GM21423 (cell line): ENCODE data around the gene CTSH.
"Not testable (repeated sequence)": the region's sequence is repeated elsewhere in the genome, so short reads cannot be mapped to it uniquely, and the experiment has no call there.

Experiments
- ATAC-seq: cut with Tn5 transposase; IDR thresholded peaks from one replicate; pipeline ENCODE4 v1.9.1; 2021; ENCODE audit warnings: mild to moderate bottlenecking, moderate library complexity; ENCODE audit not compliant: unreplicated experiment

CTSH gene

DNA sequence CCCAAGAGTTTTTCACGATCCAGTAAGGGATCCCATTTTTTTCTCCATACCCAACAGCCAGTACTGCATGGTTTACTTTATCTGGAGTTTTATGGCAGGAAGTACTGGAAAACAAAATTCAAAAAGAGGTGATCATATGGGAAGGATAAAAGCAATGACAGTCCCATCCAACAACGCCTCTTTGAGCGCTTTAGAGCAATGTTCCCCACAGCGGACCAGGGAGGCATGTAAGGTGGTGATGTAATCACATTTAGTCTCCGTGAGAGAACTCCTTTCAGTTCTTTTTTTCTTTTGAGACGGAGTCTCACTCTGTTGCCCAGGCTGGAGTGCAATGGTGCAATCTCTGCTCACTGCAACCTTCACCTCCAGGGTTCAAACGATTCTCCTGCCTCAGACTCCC, 21.8 kb downstream of the CTSH start:
- no peak for ATAC-seq

GRCh38 chr15:78922527-78922926, 22.3 kb downstream of the CTSH start:
- ATAC-seq: no peak

- no peak for ATAC-seq
These were observed 22.9 kb downstream of the CTSH start for GRCh38 chr15:78921940-78922339.

- ATAC-seq: no peak
These were observed 23.3 kb downstream of the CTSH start for GRCh38 chr15:78921517-78921916.

DNA sequence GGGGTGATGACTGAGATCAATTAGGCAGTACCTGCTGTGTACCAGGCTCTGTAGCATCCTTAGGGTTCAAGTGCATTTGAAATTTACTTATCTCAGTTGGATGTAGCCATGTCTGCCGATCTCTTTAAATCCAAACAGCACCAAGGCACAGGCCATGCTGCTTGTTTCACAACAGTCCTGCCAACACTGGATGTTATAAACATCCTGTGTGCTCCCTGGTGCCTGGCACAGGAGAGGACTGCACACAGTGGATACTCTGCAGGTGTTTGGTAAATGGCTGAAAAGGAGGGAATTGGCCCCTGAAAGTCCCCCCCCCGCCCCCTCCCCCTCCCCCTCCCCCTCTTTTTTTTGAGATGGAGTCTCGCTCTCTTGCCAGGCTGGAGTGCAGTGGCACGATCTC, 27.0 kb downstream of the CTSH start:
- ATAC-seq: no peak

GRCh38 chr15:78916088-78916487, 28.8 kb downstream of the CTSH start:
- no peak for ATAC-seq

- ATAC-seq: no peak
These were observed 29.3 kb downstream of the CTSH start for GRCh38 chr15:78915341-78916087.

GRCh38 chr15:78914027-78914764, 30.6 kb downstream of the CTSH start:
- no peak for ATAC-seq

- no peak for ATAC-seq
These were observed 31.8 kb downstream of the CTSH start for GRCh38 chr15:78913012-78913411.

GRCh38 chr15:78912316-78912715, 32.5 kb downstream of the CTSH start:
- ATAC-seq: no peak

- no peak for ATAC-seq
These were observed 34.6 kb downstream of the CTSH start for GRCh38 chr15:78910271-78910670.

DNA sequence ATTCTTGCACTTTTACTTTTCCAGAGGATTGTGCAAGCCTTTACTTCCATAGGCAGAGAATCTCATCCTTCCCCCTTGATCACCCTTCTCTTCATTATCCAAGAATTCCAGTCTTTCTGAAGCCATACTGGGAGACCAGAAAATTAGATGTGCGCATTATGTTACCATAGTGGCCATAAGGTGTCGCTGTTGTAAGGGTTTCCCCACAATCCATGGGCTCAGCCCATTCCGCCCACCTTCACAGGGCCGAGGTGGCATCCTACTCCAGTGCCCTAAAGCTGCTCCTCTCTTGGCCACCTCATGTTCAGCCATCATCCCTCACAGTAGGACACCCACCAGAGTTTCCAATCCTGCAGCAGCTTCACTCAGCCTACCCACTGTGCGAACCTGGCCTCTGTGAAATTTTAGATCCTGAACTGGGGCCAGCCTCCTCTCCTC, 35.0 kb downstream of the CTSH start:
- ATAC-seq: no peak

- ATAC-seq: no peak
These were observed 35.6 kb downstream of the CTSH start for GRCh38 chr15:78909160-78909695.

GRCh38 chr15:78907577-78907976, 37.3 kb downstream of the CTSH start:
- no peak for ATAC-seq

GRCh38 chr15:78906316-78906620, 38.6 kb downstream of the CTSH start:
- ATAC-seq: no peak

DNA sequence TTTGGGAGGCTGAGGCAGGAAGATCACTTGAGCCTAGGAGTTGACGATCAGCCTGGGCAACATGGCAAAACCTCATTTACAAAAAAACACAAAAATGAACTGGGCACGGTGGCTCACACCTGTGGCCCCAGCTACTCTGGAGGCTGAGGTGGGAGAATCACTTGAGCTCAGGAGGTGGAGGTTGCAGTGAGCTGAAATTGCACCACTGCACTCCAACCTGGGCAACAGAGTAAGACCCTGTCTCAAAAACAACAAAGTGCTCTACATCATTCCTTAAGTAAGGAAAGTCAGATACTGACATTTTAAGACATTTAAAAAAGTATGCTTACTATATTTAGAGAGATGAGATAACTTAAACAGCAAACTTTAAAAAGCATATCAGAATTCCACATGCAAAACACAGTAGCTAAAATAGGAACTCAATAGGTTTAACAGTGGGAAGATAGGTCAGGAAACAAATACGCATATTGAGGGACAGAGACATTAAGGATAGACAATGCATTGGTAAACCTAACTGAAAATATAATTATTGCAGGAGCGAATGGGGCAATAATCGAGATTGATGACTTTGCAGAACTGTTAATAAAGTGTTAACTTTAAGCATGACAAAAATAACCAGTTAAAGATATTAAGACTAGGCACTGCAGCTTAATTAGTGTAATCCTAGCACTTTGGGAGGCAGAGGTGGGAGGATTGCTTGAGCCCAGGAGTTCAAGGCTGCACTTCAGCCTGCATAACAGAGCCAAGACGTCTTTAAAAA, 40.1 kb downstream of the CTSH start:
- ATAC-seq: no peak

GRCh38 chr15:78902281-78903032, 42.4 kb downstream of the CTSH start:
- ATAC-seq: not testable (repeated sequence)

DNA sequence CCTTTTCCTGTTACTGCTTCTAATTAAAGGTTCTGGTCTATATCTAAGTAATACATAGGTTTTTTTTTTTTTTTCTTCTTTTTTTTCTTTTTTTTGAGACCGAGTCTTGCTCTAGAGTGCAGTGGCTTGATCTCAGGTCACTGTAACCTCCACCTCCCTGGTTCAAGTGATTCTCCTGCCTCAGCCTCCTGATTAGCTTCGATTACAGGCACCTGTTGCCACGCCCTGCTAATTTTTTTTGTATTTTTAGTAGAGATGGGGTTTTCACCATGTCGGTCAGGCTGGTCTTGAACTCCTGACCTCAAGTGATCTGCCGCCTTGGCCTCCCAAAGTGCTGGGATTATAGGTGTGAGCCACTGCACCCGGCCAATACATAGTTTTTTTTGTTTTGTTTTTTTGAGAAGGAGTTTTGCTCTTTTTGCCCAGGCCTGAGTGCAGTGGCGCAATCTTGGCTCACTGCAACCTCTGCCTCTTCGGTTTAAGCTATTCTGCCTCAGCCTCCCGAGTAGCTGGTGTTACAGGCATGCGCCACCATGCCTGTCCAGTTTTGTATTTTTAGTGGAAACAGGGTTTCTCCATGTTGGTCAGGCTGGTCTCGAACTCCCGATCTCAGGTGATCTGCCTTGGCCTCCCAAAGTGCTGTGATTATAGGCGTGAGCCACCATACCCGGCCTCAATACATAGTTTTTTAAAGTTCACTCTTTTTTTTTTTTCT, 43.9 kb downstream of the CTSH start:
- ATAC-seq: not testable (repeated sequence)

DNA sequence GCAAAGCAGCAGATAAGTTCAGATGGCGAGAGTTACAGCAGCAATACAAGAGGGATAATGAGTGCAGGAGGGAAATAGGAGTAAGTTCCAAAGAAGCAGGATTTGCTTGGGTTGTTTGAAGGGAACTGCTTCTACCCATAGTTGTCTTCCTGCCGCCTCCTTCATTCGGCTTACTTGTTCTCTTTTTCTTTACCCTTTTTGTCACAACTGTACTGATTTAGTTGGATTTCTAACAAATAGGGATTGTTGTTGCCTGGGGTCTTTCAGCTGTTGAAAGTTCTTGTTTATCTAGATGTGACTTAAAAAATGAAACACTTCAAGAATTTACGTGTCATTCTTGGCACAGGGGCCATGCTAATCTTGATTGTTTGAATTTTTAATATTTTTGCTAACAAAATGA, 46.3 kb downstream of the CTSH start:
- ATAC-seq: no peak

DNA sequence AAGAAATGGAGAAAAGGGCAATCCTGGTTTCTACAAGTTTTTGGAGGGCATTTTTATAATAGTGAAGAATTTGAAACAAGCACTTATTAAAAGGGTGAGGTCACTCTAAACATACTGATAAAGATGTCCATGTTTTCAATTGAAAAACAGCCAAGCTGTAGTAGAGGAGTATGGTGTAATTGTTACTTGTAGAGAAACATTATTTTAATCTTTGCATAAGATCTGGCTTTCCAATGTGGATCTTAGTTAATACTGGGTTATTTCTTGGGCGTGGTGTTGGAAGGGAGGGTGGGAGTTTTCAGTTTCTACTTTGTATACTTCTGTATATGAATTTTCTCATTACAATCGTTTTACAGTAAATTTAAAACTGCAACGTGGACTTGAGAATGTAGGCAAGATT, 49.4 kb downstream of the CTSH start:
- no peak for ATAC-seq
